Measurements from ENCODE around the gene CACNA1G. TPM values are rescaled to one million over a fixed set of nuclear protein-coding genes. Genes with fewer than 3 reads are reported as not detected.

CACNA1G gene
- total and polyA plus RNA-seq, 4 donors, result 0.29 to 2.8 TPM; not detected in 2

DNA sequence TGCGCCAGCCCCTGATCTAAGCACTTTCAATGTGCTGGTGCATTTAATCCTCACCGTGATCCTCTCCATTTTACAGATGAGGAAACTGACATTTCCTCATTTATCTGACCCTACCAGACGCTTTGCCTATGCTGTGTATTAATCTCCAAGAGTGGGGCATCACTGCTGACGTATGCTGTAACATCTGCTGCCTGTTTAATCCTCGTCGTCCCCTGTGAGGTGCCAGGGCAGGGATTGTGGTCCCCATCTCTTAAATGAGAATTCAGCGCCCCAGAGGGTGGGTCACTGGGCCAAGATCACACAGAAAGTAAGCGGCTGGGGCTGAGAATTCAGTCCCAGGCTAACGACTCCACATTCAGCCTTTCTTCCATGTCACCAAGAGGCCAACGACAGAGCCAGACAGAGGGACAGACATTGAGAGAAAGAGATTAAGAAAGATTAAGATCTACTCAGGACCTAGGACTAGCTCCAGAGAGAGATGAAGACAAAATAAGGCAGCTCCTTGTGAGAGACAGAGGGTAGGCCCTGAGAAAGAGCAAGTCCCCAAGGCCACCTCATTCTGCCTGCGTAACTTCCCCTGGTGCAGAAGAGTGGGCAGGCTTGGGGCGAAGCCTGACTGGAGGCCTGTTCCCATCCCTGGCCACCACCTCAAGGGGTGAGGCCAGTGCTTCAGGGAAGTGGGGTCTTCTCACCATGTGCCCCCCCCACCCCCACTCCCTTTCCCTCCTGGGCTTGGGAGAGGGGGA is 13.5 kb downstream of the CACNA1G start:
- ATAC-seq (ENCODE audit: low FRiP score), result no peak
- H3K4me1 ChIP-seq (ENCODE audit: control insufficient read depth in 1 of 2, insufficient read depth in 2 of 2, low read length in 2 of 2), result no peaks in the 10 kb centered on the region
- 93 to 96% methylated on average over 12 of the region's 12 CpGs for WGBS, 2 donors
- no peaks in the 10 kb centered on the region for H3K9me3 ChIP-seq (ENCODE audit: control insufficient read depth, low read length)
- intact Hi-C loops (cut with DNase I), result no loop called here
- no peak for DNase-seq
- H3K27ac ChIP-seq (ENCODE audit: low read depth in 1 of 2, low read length in 2 of 2), result no peak overlapping the region
- H3K27me3 ChIP-seq (ENCODE audit: control insufficient read depth in 1 of 2, insufficient read depth in 2 of 2, low read length in 1 of 2), result no peaks in the 10 kb centered on the region
- H3K4me3 ChIP-seq (ENCODE audit: low read length in 2 of 2), result no peak overlapping the region
- no peaks in the 10 kb centered on the region for H3K36me3 ChIP-seq (ENCODE audit: control insufficient read depth in 1 of 2, insufficient read depth in 2 of 2, low read length in 1 of 2)

DNA sequence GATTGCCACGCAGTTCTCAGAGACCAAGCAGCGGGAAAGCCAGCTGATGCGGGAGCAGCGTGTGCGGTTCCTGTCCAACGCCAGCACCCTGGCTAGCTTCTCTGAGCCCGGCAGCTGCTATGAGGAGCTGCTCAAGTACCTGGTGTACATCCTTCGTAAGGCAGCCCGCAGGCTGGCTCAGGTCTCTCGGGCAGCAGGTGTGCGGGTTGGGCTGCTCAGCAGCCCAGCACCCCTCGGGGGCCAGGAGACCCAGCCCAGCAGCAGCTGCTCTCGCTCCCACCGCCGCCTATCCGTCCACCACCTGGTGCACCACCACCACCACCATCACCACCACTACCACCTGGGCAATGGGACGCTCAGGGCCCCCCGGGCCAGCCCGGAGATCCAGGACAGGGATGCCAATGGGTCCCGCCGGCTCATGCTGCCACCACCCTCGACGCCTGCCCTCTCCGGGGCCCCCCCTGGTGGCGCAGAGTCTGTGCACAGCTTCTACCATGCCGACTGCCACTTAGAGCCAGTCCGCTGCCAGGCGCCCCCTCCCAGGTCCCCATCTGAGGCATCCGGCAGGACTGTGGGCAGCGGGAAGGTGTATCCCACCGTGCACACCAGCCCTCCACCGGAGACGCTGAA is 15.2 kb downstream of the CACNA1G start:
- 91 to 92% methylated on average over 33 of the region's 33 CpGs for WGBS, 2 donors
- intact Hi-C loops (cut with DNase I), result no loop called here
- no peaks in the 10 kb centered on the region for H3K4me1 ChIP-seq (ENCODE audit: control insufficient read depth in 1 of 2, insufficient read depth in 2 of 2, low read length in 2 of 2)
- ATAC-seq (ENCODE audit: low FRiP score) (peak; percentile 15), DNase-seq (no peak)
- no peak overlapping the region for H3K27ac ChIP-seq (ENCODE audit: low read depth in 1 of 2, low read length in 2 of 2)
- H3K27me3 ChIP-seq (ENCODE audit: control insufficient read depth in 1 of 2, insufficient read depth in 2 of 2, low read length in 1 of 2), result no peaks in the 10 kb centered on the region
- no peaks in the 10 kb centered on the region for H3K9me3 ChIP-seq (ENCODE audit: control insufficient read depth, low read length)
- H3K36me3 ChIP-seq (ENCODE audit: control insufficient read depth in 1 of 2, insufficient read depth in 2 of 2, low read length in 1 of 2), result no peaks in the 10 kb centered on the region
- H3K4me3 ChIP-seq (ENCODE audit: low read length in 2 of 2), result no peak overlapping the region

DNA sequence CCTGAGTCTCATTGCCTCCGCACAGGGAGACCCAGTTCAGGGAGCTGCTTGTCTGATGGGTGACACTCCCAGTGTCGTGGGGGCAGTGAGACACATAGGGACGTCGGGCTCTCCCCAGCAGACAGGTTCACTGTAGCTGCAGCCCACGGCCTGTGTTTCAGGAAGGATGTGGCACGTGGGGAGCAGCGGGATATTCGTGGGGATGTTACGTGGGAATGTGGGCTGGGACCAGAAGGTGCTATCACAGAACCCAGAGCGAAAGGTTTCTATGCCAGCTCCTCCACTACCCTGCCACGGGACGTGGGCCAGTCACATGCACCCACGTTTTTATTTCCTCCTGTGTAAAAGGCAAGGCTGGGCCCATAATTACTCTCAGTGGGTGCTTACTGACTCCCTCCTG is 16.3 kb downstream of the CACNA1G start:
- H3K9me3 ChIP-seq (ENCODE audit: control insufficient read depth, low read length), result no peaks in the 10 kb centered on the region
- intact Hi-C loops (cut with DNase I), result no loop called here
- no peak for DNase-seq
- no peaks in the 10 kb centered on the region for H3K4me1 ChIP-seq (ENCODE audit: control insufficient read depth in 1 of 2, insufficient read depth in 2 of 2, low read length in 2 of 2)
- H3K27ac ChIP-seq (ENCODE audit: low read depth in 1 of 2, low read length in 2 of 2), result no peak overlapping the region
- 91 to 93% methylated on average over 13 of the region's 13 CpGs for WGBS, 2 donors
- ATAC-seq (ENCODE audit: low FRiP score), result no peak
- no peak overlapping the region for H3K4me3 ChIP-seq (ENCODE audit: low read length in 2 of 2)
- H3K36me3 ChIP-seq (ENCODE audit: control insufficient read depth in 1 of 2, insufficient read depth in 2 of 2, low read length in 1 of 2), result no peaks in the 10 kb centered on the region
- no peaks in the 10 kb centered on the region for H3K27me3 ChIP-seq (ENCODE audit: control insufficient read depth in 1 of 2, insufficient read depth in 2 of 2, low read length in 1 of 2)

DNA sequence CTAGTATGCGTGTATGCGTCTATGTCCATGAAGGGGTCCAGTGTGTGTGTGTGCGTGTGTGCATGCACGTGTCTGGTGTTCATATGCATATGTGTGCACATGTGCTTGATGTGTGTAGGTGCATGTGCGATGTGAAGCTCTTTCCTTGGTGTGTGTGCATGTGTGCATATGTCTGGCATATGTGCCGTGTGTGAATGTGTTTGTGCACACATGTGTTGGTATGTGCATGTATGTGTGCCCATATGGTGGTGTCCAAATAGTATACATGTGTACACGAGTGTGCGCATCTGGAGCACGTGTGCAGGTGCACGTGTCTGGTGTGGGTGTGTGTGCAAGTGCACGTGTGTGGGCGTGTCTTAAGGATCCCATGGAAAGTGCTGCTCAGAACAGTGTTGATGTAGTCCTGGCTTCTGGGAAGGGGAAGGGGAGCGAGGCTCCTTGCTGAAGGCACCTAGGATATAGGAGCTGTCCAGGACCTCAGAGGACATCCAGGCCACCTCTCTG is 17.0 kb downstream of the CACNA1G start:
- Histone ChIP-seq H3K4me3 (ENCODE audit: low read length in 2 of 2) (no peak overlapping the region), H3K27me3 (ENCODE audit: control insufficient read depth in 1 of 2, insufficient read depth in 2 of 2, low read length in 1 of 2) (no peaks in the 10 kb centered on the region), H3K27ac (ENCODE audit: low read depth in 1 of 2, low read length in 2 of 2) (no peak overlapping the region), H3K9me3 (ENCODE audit: control insufficient read depth, low read length) (no peaks in the 10 kb centered on the region), H3K36me3 (ENCODE audit: control insufficient read depth in 1 of 2, insufficient read depth in 2 of 2, low read length in 1 of 2) (no peaks in the 10 kb centered on the region), H3K4me1 (ENCODE audit: control insufficient read depth in 1 of 2, insufficient read depth in 2 of 2, low read length in 2 of 2) (no peaks in the 10 kb centered on the region)
- no peak for DNase-seq
- ATAC-seq (ENCODE audit: low FRiP score), result no peak
- WGBS, 2 donors, result 91 to 92% methylated on average over 13 of the region's 13 CpGs
- intact Hi-C loops (cut with DNase I), result no loop called here

DNA sequence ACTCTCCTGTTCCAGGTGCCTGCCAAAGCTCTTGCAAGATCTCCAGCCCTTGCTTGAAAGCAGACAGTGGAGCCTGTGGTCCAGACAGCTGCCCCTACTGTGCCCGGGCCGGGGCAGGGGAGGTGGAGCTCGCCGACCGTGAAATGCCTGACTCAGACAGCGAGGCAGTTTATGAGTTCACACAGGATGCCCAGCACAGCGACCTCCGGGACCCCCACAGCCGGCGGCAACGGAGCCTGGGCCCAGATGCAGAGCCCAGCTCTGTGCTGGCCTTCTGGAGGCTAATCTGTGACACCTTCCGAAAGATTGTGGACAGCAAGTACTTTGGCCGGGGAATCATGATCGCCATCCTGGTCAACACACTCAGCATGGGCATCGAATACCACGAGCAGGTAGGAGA is 17.7 kb downstream of the CACNA1G start:
- 90 to 94% methylated on average over 16 of the region's 16 CpGs for WGBS, 2 donors
- Histone ChIP-seq H3K27me3 (ENCODE audit: control insufficient read depth in 1 of 2, insufficient read depth in 2 of 2, low read length in 1 of 2) (no peaks in the 10 kb centered on the region), H3K4me1 (ENCODE audit: control insufficient read depth in 1 of 2, insufficient read depth in 2 of 2, low read length in 2 of 2) (no peaks in the 10 kb centered on the region), H3K4me3 (ENCODE audit: low read length in 2 of 2) (no peak overlapping the region), H3K9me3 (ENCODE audit: control insufficient read depth, low read length) (no peaks in the 10 kb centered on the region), H3K36me3 (ENCODE audit: control insufficient read depth in 1 of 2, insufficient read depth in 2 of 2, low read length in 1 of 2) (no peaks in the 10 kb centered on the region), H3K27ac (ENCODE audit: low read depth in 1 of 2, low read length in 2 of 2) (no peak overlapping the region)
- intact Hi-C loops (cut with DNase I), result no loop called here
- ATAC-seq (ENCODE audit: low FRiP score) (no peak), DNase-seq (no peak)

GRCh38 chr17:50579399-50579798 is 18.9 kb downstream of the CACNA1G start:
- intact Hi-C loops (cut with DNase I), result no loop called here
- no peaks in the 10 kb centered on the region for H3K27me3 ChIP-seq (ENCODE audit: control insufficient read depth in 1 of 2, insufficient read depth in 2 of 2, low read length in 1 of 2)
- DNase-seq, result no peak
- no peak overlapping the region for H3K4me3 ChIP-seq (ENCODE audit: low read length in 2 of 2)
- no peak overlapping the region for H3K27ac ChIP-seq (ENCODE audit: low read depth in 1 of 2, low read length in 2 of 2)
- ATAC-seq (ENCODE audit: low FRiP score), result no peak
- WGBS, 2 donors, result 94 to 96% methylated on average over 7 of the region's 7 CpGs
- no peaks in the 10 kb centered on the region for H3K9me3 ChIP-seq (ENCODE audit: control insufficient read depth, low read length)
- H3K4me1 ChIP-seq (ENCODE audit: control insufficient read depth in 1 of 2, insufficient read depth in 2 of 2, low read length in 2 of 2), result no peaks in the 10 kb centered on the region
- no peaks in the 10 kb centered on the region for H3K36me3 ChIP-seq (ENCODE audit: control insufficient read depth in 1 of 2, insufficient read depth in 2 of 2, low read length in 1 of 2)

- intact Hi-C loops (cut with DNase I), result no loop called here
- no peaks in the 10 kb centered on the region for H3K4me1 ChIP-seq (ENCODE audit: control insufficient read depth in 1 of 2, insufficient read depth in 2 of 2, low read length in 2 of 2)
- H3K9me3 ChIP-seq (ENCODE audit: control insufficient read depth, low read length), result no peaks in the 10 kb centered on the region
- no peak overlapping the region for H3K4me3 ChIP-seq (ENCODE audit: low read length in 2 of 2)
- ATAC-seq (ENCODE audit: low FRiP score) (no peak), DNase-seq (no peak)
- H3K27ac ChIP-seq (ENCODE audit: low read depth in 1 of 2, low read length in 2 of 2), result no peak overlapping the region
- H3K27me3 ChIP-seq (ENCODE audit: control insufficient read depth in 1 of 2, insufficient read depth in 2 of 2, low read length in 1 of 2), result no peaks in the 10 kb centered on the region
- WGBS, 2 donors, result 98% methylated on average over 9 of the region's 9 CpGs
- H3K36me3 ChIP-seq (ENCODE audit: control insufficient read depth in 1 of 2, insufficient read depth in 2 of 2, low read length in 1 of 2), result no peaks in the 10 kb centered on the region
These were observed 20.1 kb downstream of the CACNA1G start for GRCh38 chr17:50580646-50581045.

DNA sequence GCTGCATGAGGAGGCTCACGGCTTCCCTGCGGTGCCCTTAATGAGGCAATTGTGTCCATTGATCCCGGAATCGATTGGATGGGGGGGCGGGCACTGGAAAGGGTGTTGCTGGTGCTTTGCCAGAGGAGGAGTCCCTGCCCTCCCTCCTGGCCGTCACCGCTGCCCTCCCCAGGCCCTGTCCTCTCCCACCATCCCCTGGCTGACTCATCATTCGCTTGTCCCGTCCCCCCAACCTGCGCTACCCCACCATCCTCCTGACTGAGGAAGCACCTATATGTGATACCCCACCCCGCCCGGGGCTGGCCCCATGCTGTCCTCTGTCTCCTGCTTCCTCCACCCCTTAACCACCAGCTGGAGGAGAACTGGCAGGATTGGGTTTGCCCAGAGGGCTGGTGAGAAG is 20.8 kb downstream of the CACNA1G start:
- no peak overlapping the region for H3K4me3 ChIP-seq (ENCODE audit: low read length in 2 of 2)
- 96 to 99% methylated on average over 8 to 12 of the region's 12 CpGs for WGBS, 2 donors
- H3K27me3 ChIP-seq (ENCODE audit: control insufficient read depth in 1 of 2, insufficient read depth in 2 of 2, low read length in 1 of 2), result no peaks in the 10 kb centered on the region
- no peak overlapping the region for H3K27ac ChIP-seq (ENCODE audit: low read depth in 1 of 2, low read length in 2 of 2)
- no peaks in the 10 kb centered on the region for H3K4me1 ChIP-seq (ENCODE audit: control insufficient read depth in 1 of 2, insufficient read depth in 2 of 2, low read length in 2 of 2)
- no peaks in the 10 kb centered on the region for H3K36me3 ChIP-seq (ENCODE audit: control insufficient read depth in 1 of 2, insufficient read depth in 2 of 2, low read length in 1 of 2)
- intact Hi-C loops (cut with DNase I), result no loop called here
- no peaks in the 10 kb centered on the region for H3K9me3 ChIP-seq (ENCODE audit: control insufficient read depth, low read length)
- DNase-seq, result no peak
- ATAC-seq (ENCODE audit: low FRiP score), result no peak

DNA sequence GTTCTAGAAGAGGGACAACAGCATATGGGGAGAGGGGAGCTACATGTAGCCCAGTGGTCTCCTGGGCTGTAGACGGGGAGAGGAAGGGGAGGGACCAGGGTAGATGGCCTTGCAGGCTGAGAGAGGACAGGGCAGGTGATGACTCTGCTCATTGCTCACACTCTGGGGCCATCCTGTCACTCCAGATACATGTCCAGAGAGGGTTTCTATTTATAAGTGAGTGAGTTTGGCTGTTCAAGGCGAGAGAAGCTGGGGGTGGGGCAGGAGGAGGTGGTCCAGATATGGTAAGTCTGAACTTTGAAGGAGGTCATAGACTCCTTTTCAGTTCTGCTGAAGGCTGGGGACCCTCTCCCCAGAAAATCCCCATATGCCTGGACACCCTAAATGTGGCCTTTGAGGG is 22.2 kb downstream of the CACNA1G start:
- no peak for DNase-seq
- ATAC-seq (ENCODE audit: low FRiP score), result no peak
- intact Hi-C loops (cut with DNase I), result loop anchor here in 1 of 2 donors (1.0 kb wide), 1 partner anchor 34 kb away; no protein-coding TSS in a partner anchor

More for the DNA sequence above, 22.2 kb downstream of the CACNA1G start:
- H3K4me3 ChIP-seq (ENCODE audit: low read length in 2 of 2), result no peak overlapping the region
- no peaks in the 10 kb centered on the region for H3K4me1 ChIP-seq (ENCODE audit: control insufficient read depth in 1 of 2, insufficient read depth in 2 of 2, low read length in 2 of 2)
- no peak overlapping the region for H3K27ac ChIP-seq (ENCODE audit: low read depth in 1 of 2, low read length in 2 of 2)
- H3K9me3 ChIP-seq (ENCODE audit: control insufficient read depth, low read length), result no peaks in the 10 kb centered on the region
- no peaks in the 10 kb centered on the region for H3K36me3 ChIP-seq (ENCODE audit: control insufficient read depth in 1 of 2, insufficient read depth in 2 of 2, low read length in 1 of 2)
- no peaks in the 10 kb centered on the region for H3K27me3 ChIP-seq (ENCODE audit: control insufficient read depth in 1 of 2, insufficient read depth in 2 of 2, low read length in 1 of 2)
- WGBS, 2 donors, result 77 to 79% methylated on average over 2 of the region's 2 CpGs

Measured in aorta (tissue), 5 donors.